ENCODE measurements around the gene SEMA4B. TPM values are rescaled to one million over a fixed set of nuclear protein-coding genes. Genes with fewer than 3 reads are reported as not detected.

Gene SEMA4B
- total RNA-seq, 1 experiment from 2014 or later = 13.5 TPM

DNA sequence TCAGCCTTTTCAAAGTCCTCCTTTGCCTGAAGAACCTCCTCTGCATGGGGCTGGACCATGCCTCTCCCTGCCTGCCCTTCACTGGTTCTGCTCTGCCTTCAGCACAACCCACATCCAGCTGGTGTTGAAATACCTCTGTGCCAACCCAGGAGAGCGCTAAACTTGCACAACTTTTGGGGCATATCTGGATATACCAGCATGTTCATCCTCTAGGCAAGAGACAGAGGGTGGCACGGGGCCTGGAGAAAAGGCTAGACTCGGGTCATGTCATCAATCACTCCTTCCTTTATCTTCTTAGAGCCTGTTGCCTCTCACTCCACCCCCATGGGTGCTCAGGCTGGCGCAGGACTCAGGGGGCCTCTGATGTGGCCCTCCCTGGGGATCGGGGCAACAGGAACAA lies 4.8 kb downstream of the SEMA4B start:
- DNase-seq (ENCODE audit: low spot score) = no peak

DNA sequence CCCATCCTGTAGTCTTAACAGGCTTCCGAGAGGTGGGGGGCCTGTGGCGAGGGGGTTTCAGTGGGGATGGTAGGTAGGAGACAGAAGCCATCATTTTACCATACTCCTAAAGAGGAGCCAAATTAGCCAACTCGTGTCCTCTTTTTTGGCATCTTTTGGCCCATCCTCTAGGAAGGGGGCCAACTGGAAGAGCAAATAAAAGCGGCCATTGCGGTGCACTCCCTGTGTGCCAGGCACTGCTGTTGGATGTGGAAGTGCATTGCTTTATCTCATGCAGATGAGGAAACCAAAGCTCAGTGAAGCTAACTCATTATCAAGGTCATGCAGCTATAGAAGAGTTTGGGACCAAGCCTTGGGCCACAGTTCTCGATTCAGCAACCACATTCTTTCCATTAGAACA lies 6.1 kb downstream of the SEMA4B start:
- no peak for DNase-seq (ENCODE audit: low spot score)

DNA sequence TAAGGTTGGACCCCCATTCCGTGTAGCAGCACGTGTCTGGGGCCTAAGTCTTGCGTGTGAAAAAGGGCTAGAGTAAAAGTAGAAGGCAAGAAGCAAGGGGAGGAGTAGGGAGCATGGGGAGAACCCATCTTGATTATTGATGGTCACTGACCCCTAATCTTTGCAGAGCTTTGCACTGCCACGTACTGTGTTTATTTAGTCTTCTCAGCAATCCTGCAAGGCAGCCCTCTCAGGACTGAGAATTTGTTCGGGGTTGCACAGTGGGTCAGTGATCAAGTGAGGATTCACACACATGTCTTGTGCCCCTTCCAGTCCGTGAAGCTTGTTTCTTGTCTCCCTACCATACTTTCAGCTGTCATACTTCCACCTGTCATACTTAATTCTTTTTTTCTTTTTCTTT lies 7.2 kb downstream of the SEMA4B start:
- DNase-seq (ENCODE audit: low spot score) = no peak

DNA sequence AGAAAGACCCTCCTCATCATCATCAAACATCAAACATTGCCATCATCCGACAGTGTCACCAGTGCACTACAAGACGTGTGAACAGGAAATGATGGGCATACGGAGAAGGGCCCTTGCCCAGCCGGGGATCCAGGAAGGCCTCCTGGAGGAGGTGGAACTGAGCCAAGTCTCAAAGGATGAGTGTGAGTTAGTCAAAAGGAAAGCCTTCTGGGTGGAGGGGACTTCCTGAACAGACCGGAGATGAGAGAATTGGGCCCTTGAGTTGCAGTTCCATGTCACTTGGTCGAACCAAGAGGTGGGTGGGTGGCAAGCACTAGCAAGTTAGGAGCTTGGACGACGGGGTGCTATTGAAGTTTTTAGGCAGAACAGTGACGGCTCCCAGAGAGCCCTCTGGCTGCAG lies 8.5 kb downstream of the SEMA4B start:
- no peak for DNase-seq (ENCODE audit: low spot score)

DNA sequence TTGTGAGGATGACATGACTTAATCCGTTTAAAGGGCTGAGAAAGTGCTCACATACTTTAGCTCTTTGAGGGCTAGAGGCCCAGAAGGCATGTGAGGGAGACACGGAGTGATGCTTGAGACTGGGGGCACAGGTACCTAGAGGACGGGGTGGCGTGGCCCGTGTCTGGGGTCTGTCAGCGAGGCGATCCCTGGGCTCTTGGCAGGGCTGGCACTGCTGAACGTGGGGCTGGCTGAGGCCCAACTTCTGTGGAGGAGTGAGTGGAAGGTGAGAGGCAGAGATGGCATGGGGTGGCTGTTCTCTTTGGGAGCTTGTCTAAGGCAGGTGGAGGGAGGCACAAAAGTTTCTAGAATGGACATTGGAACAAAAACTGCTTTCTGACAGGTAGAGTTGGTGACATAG lies 9.5 kb downstream of the SEMA4B start:
- no peak for DNase-seq (ENCODE audit: low spot score)

DNA sequence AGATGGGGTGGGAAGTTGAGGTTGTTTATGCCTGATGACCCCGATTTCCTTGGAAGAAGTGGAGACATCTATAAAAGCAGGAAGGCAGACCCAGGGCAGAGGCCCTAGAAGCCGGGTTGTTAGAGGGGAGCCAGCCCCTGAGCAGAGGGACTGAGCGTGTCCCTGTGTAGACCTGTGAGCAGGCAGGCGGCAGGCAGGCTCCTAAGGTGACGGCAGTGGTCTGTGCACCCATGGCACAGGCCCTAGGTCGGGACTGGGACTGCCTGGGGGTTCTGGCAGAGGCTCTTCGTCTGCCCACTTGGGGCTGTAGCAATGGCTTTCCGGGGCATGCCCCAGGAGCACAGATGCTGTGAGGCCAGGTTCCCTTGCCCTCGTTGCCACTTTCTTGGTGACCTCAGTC lies 9.9 kb downstream of the SEMA4B start:
- no peak for DNase-seq (ENCODE audit: low spot score)

DNA sequence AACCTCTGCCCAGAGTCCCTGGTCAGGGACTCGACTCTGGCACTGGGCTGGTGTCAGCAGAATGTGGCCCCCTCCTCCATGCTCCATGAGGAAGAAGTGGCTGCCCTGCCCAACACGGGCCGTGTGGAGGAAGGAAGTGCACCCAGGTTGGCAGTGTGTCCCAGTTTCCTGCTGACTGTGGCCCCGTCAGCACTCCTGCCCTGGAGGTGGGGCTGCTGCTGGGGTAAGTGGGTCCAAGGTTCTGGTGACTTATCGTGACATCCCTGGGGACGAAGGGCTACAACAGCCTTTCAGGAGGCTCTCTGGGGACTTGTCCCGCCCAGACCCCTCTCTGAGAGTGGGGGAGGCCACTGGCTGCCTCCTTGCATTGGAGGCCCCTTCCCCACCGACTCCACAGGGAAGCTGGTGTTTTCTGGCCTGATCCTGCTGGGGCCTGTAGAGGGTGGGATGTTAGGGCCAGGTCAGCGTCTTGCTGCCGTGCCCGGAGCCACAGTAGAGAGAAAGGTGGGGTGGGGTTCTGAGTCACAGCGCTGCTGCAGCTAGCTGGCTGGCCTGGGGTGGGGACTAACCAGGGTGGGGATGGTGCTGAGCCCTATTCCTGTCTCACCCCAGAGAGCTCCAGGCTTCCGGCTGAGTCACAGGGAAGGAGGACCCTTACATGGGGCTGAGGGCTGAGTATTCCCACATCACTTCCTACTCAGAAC lies 10.5 kb downstream of the SEMA4B start:
- peak; percentile 54 for DNase-seq (ENCODE audit: low spot score)

DNA sequence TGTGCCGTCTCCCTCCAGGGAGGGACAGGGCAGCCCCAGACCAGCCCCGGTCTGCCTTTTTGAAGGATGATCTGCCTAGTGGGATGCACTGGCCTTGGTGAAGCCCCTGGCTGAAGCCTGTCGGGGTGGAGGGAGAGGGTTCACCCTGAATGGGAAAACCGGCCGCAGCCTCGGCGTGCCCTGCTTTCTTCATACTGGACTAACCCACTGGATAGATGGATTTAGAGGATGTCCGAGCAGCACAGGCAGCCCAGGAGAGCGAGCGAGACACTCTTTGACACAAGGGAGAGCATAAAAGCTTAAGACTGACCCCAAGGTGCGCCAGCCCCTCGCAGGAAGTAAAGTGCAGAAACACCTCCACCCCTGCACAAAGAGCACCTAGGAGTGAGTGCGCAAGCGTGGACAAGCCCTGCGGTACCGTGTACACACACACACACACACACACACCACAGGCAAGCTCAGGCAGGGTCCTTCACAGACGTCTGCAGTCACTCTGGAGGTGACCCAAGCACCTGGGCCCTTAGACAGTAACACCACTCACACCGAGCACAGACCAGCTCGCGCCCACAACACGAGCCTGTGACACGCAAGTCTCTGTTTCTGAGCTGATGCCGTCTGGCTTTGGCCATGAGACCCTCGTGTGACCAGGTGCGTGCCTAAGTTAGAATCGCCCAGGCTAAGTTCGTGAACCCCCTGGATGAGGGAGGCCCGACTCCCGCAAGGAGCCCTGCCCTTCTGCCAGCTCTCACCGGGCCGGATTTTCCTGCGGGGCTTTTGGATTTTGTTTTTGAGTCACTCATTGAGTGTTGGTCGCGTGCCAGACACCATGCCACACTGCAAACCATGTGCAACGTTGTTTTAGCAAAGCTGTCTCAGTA lies 11.3 kb downstream of the SEMA4B start:
- no peak for DNase-seq (ENCODE audit: low spot score)

DNA sequence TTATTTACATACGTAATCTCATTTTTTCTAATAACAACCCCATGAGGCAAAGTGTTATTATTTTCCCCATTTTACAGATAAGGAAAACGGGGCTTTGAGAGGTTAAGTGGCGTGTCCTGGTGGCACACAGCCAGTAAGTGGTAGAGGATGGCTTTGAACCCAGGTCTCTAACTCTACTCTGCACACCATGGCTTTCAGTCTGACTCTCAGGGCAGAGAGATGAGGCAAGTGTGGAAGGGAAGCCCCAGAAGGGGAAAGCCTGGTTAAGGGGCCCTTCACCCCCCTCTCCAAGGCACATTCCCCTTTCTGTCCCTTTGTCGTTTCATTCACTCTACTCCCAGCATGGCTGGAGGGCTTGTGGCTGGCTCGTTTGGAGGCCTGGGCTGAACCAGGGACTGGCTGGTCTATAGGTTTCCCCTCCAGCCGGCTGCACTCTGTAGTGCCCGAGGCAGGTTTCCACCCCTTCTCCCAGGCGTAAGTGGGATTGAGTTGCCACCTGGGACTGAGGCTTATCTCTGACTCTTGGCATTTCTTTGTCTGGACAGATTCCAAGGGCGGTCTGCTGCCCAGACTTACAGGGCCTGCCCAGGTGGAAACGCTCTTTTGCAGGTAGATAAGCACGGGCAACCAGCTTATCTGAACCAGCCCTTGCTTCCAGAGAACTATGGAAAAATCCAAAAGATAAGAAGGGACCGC lies 12.1 kb downstream of the SEMA4B start:
- no peak for DNase-seq (ENCODE audit: low spot score)

DNA sequence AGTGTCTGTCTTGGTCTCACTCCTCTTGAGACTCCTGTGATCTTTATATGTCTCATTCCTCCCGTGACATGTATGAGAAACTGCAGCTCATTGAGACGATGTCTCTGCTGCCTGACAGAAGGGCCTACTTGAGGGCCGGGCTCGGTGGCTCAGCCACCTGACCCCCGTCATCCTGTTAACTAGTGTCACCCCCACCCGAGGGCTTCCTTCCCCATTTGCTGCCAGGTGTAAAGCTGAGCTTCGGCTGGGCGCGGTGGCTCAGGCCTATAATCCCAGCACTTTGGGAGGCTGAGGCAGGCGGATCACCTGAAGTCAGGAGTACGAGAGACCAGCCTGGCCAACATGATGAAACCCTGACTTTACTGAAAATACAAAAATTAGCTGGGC lies 12.7 kb downstream of the SEMA4B start:
- no peak for DNase-seq (ENCODE audit: low spot score)

DNA sequence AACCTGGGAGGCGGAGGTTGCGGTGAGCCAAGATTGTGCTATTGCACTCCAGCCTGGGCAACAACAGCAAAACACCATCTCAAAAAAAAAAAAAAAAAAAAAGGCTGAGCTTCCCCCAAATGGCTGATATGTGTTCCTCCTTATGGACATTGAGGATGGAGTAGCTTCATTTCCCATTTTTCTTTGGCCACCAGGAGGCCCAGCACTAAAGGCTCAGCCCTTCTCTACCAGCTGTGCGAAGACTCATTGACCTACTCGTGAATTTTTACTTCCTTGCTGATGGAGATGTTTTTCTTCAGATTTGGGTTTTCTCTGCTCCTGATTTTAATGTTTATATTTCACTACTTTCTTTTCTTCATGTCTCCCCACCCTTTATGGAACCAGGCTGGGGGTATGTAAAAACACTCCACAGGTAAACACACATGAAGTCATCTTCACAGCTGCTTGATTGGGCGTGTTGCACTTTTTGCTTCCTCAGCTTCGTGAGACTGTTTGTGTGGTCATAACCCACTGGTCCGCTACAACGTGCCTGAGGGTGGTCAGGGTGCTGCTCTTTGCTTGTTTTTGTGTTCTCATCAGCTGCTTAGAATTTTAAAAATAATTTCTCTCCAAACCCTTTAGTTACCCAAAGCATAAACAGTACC lies 13.5 kb downstream of the SEMA4B start:
- no peak for DNase-seq (ENCODE audit: low spot score)

DNA sequence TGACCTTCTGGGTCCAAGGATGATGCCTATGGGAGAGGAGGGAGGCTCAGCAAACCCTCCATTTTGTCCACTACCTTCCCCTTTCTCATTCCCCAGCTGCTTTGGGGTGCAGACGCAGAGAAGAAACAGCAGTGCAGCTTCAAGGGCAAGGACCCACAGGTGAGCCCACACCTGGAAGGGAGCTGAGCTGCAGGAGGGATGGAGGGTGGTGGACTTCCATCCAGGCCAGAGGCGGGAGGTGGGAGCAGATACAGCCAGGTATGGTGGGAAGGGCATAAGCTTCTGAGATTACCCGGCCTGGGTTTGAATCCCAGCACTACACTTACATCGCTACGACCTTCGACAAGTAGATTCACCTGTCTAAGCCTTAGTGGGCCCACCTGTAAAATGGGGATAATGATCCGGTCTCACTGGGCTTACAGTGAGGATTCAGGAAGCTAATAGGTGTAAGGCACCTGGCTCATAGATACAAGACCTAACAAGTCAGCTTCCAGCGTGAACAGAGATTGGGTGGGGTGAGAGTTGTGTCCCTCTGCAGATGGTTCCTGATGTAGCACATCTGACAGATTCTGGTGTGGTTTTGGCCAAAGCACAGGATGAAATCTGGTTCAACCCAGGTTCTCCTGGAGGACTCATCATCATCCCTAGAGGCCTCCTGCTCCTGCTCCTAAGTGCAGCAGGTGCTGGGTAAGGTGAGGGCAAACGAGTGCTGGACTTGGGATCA lies 16.7 kb downstream of the SEMA4B start:
- no peak for DNase-seq (ENCODE audit: low spot score)

DNA sequence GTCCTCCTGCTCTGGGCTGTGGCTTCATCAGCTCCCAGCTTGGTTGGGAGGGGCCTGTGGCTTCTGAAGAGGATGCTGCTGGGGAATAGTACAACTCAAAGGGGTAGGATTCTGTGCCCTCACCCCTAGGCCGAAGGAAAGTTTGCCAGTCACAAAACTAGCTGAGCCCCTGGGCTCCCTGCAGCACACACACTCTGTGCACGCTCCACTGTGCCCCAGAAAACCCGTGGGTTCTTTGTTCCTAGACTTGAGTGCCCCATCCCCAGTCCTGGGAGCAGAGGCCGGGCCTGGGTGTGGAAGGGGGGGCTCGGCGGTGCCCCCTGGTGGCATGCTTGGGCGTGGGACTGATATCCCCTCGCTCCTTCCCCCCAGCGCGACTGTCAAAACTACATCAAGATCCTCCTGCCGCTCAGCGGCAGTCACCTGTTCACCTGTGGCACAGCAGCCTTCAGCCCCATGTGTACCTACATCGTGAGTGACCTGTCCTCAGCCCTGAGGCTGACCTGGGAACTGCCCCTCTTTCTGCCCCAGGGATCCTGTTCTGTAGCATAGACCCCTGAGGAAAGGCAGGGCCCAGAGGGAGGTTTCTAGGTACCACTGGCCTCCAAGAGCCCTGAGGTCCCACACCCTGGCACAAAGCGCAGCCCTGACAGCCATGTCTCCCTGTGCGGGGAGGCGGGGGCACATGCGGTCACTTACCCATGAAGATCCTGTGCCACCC lies 18.5 kb downstream of the SEMA4B start:
- DNase-seq (ENCODE audit: low spot score) = no peak

DNA sequence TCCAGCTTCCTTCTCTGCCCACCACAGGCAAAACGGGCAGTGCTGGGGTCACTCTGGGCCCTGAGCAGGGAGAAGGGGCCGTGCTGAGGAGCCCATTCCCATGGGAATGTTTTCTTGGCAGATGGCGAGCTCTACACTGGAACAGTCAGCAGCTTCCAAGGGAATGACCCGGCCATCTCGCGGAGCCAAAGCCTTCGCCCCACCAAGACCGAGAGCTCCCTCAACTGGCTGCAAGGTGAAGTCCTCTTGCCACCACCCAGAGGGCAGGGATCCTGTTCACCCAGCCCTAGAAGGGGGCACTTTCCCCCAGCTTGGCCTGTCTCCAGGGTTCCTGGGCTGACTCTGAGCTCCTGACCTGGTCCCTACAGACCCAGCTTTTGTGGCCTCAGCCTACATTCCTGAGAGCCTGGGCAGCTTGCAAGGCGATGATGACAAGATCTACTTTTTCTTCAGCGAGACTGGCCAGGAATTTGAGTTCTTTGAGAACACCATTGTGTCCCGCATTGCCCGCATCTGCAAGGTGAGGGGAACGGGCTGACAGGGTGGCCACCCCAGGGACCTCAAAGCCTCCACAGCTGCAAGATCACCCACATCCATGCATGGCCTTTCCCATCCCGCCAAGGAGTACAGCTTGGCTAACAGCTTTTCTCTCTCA lies 20.2 kb downstream of the SEMA4B start:
- DNase-seq (ENCODE audit: low spot score) = peak; percentile 71

DNA sequence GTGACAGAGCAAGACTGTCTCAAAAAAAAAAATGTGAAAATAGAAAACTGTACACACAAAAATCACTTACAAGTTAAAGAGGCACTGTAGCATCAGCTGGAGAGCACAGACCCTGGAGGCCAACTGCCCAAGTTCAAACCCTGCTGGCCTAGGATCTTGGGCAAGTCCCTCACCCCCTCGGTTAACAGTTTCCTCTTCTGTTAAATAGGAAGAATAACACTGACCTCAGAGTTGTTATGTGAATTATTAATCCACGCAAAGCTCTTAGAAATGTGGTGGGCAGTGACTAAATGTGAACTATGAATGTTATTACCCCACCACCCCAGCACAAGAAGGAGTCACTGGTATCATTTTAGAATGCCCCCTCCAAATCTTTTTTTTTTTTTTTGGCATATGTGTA lies 21.4 kb downstream of the SEMA4B start:
- DNase-seq (ENCODE audit: low spot score) = no peak

DNA sequence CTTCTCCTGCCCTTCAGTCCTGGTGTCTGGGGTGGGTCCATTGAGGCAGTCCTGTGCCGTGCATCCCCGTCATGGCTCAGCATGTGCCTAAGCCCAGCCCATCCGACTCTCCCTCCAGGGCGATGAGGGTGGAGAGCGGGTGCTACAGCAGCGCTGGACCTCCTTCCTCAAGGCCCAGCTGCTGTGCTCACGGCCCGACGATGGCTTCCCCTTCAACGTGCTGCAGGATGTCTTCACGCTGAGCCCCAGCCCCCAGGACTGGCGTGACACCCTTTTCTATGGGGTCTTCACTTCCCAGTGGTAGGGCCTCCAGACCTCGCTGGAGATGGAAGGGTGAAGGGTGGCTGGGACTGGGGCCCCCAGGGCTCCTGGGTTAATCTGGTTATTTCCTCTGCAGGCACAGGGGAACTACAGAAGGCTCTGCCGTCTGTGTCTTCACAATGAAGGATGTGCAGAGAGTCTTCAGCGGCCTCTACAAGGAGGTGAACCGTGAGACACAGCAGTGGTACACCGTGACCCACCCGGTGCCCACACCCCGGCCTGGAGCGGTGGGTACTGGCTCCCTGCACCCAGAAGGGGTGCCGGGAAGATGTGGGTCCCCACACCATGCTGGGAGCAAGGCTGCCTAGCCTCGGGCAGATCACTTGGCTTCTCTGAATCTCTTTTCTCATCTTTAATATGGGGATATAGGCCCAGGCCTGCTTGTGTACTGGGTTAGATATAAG lies 22.5 kb downstream of the SEMA4B start:
- DNase-seq (ENCODE audit: low spot score) = no peak

DNA sequence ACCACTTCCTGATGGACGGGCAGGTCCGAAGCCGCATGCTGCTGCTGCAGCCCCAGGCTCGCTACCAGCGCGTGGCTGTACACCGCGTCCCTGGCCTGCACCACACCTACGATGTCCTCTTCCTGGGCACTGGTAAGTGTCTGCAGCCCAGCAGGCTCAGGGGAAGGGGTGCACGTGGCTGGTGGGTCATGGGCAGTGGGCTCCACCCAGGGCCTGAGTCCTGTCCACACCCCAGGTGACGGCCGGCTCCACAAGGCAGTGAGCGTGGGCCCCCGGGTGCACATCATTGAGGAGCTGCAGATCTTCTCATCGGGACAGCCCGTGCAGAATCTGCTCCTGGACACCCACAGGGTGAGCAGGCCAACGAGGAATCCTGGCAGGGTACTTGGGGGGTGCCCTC lies 23.9 kb downstream of the SEMA4B start:
- DNase-seq (ENCODE audit: low spot score) = no peak

DNA sequence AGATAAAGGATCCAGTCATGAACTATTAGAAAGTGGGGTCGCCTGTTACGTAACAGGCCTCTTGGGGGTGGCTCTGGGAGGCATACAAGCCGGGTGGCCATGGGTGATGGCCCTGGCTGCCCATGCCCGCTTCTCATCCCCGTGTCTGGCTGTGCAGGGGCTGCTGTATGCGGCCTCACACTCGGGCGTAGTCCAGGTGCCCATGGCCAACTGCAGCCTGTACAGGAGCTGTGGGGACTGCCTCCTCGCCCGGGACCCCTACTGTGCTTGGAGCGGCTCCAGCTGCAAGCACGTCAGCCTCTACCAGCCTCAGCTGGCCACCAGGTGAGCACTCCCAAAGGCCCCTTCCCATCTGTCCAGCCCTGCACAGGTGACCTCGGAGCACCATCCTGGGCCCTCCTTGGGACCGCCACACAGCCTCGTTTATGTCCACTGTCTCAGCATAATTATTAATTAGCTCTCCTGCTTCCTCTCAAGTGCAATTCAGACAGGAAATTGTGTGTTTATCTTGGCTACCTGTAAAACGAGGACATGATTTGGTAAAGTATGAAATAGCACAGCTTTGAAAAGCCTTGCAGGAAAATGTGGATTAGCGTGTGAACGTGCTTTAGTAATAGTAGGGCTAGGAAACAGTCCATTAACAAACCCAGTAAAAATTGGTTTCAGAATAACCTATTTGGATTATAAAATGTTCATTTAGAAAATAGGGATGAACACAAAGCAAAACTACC lies 24.5 kb downstream of the SEMA4B start:
- DNase-seq (ENCODE audit: low spot score) = no peak

DNA sequence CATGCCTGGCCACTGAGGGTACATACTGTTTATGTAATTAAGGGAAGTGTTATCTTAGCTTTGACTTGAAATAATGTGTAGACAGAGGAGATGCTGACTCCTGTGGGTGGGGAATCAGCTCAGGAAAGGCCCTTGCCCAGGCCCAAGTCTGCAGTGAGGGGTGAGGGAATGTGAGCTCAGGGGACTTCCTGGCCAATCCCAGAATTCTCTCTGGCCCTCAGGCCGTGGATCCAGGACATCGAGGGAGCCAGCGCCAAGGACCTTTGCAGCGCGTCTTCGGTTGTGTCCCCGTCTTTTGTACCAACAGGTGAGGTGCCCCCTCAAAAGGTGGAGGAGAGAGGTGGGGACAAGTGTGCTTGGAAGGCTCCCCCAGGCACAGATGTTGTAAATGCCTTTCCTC lies 26.2 kb downstream of the SEMA4B start:
- no peak for DNase-seq (ENCODE audit: low spot score)
